GM19035 (cell line): ENCODE results near the gene AGBL4.

Source experiments
- ATAC-seq: cut with Tn5 transposase; IDR thresholded peaks from one replicate; pipeline ENCODE4 v1.9.1; 2021; ENCODE audit not compliant: unreplicated experiment

Gene AGBL4

GRCh38 chr1:48916130-48917069, 1107.4 kb downstream of the AGBL4 start:
- ATAC-seq: no peak

- no peak for ATAC-seq
Measured at GRCh38 chr1:48908606-48909005, 1115.1 kb downstream of the AGBL4 start.

GRCh38 chr1:48906729-48907128, 1117.0 kb downstream of the AGBL4 start:
- ATAC-seq: no peak

GRCh38 chr1:48906164-48906563, 1117.6 kb downstream of the AGBL4 start:
- no peak for ATAC-seq

- ATAC-seq: no peak
Measured at GRCh38 chr1:48903291-48903690, 1120.5 kb downstream of the AGBL4 start.

- ATAC-seq: no peak
Measured at GRCh38 chr1:48898894-48899293, 1124.9 kb downstream of the AGBL4 start.

- ATAC-seq: no peak
Measured at GRCh38 chr1:48889615-48890014, 1134.1 kb downstream of the AGBL4 start.

GRCh38 chr1:48889082-48889481, 1134.7 kb downstream of the AGBL4 start:
- ATAC-seq: no peak

- no peak for ATAC-seq
Measured at GRCh38 chr1:48887796-48888195, 1136.0 kb downstream of the AGBL4 start.

- no peak for ATAC-seq
Measured at GRCh38 chr1:48882020-48882419, 1141.7 kb downstream of the AGBL4 start.

- ATAC-seq: no peak
Measured at GRCh38 chr1:48878191-48878940, 1145.4 kb downstream of the AGBL4 start.

GRCh38 chr1:48876330-48876785, 1147.4 kb downstream of the AGBL4 start:
- no peak for ATAC-seq

- ATAC-seq: no peak
Measured at GRCh38 chr1:48875552-48876329, 1148.0 kb downstream of the AGBL4 start.

- no peak for ATAC-seq
Measured at GRCh38 chr1:48873944-48874343, 1149.8 kb downstream of the AGBL4 start.

- ATAC-seq: peak; percentile 64
Measured at GRCh38 chr1:48870596-48870995, 1153.2 kb downstream of the AGBL4 start.

GRCh38 chr1:48869116-48869893, 1154.4 kb downstream of the AGBL4 start:
- no peak for ATAC-seq

GRCh38 chr1:48864913-48865312, 1158.8 kb downstream of the AGBL4 start:
- no peak for ATAC-seq

GRCh38 chr1:48859456-48859855, 1164.3 kb downstream of the AGBL4 start:
- ATAC-seq: no peak

- ATAC-seq: no peak
Measured at GRCh38 chr1:48858200-48858920, 1165.4 kb downstream of the AGBL4 start.

- ATAC-seq: no peak
Measured at GRCh38 chr1:48853006-48853405, 1170.7 kb downstream of the AGBL4 start.
